ENCODE measurements around the gene WWOX.

- TF ChIP-seq CEBPB (IDR thresholded peaks at IDR 0.05; ENCODE audit: low read depth, low read length) (no peak), GTF2F1 (IDR thresholded peaks at IDR 0.05; ENCODE audit: borderline replicate concordance, low read depth, low read length) (no peak)
These were observed 106.1 kb downstream of the WWOX start for GRCh38 chr16:78205506-78205905.

Measured in H1 (cell line).